MV-4-11 (cell line): ENCODE measurements around the gene KIF2C.
"Not testable (repeated sequence)": the region's sequence is repeated elsewhere in the genome, so short reads cannot be mapped to it uniquely, and the experiment has no call there.

Experiments
- DNase-seq: peaks from one replicate; lab custom pipeline; 2025; lab: John Stamatoyannopoulos, UW

KIF2C gene

DNA sequence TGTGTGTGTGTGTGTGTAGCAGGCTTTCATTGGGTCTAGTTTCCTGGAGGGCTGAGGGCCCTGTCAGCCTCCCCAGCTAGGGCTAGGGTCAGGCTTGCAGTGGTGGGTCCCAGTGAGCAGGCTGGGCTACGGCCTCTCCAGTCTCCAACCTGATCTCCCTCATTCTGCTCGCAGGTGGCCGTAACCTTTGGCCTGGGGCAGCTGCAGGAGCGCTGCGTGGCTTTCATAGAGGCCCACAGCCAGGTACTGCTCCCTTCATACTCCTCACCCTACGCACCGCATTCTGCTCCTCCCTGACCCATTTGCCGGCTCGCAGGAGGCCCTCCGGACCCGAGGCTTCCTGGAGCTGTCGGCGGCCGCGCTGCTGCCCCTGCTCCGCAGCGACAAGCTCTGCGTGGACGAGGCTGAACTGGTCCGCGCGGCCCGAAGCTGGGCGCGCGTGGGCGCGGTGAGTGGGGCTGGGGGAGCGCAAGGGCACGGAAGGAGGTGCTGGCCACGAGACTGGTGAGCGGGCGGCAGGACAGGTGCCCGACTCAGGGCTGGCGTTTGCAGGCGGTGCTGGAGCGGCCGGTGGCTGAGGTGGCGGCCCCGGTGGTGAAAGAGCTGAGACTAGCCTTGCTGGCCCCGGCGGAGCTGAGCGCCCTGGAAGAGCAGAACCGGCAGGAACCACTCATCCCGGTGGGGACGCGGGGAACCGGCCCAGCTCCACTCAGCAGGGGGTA lies 73.3 kb downstream of the KIF2C start:
- DNase-seq, result no peak

DNA sequence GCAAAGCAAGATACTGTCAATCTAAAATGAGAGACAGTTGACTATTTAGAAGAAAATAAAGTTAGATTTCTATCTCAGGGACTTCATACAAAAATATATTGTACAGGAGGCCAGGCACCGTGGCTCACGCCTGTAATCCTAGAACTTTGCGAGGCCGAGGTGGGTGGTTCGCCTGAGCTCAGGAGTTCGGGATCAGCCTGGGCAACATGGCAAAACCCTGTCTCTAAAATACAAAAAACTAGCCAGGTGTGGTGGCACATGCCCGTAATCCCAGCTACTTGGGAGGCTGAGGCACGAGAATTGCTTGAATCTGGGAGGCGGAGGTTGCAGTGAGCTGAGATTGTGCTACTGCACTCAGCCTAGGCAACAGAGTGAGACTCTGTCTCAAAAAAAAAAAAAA lies 76.3 kb downstream of the KIF2C start:
- DNase-seq, result not testable (repeated sequence)

DNA sequence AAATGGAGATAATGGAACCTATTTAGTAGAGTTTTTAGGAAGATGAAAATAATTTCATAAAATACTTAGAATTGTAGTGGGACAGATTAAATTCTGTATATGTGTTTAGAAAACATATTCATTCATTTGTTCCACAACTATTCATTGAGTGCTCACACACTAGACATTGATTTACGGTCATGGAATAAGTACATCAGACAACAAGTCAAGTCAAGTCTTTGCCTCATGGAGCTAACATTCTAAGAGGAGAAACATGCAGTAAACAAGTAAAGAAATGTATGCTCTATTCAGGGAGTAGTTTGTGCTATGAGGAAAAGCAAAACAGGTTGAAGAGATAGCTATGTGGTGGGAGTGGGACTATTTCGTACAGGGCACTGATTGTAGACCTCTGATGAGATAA lies 77.7 kb downstream of the KIF2C start:
- no peak for DNase-seq
